ENCODE results near the gene EPB41L4A. TPM values are rescaled to one million over a fixed set of nuclear protein-coding genes. Genes with fewer than 3 reads are reported as not detected.

Gene EPB41L4A
- polyA plus RNA-seq, 1 donor from 2014 or later = 7.4 TPM

GRCh38 chr5:112217843-112218579, 201.1 kb downstream of the EPB41L4A start:
- TF ChIP-seq, protein P1, sequence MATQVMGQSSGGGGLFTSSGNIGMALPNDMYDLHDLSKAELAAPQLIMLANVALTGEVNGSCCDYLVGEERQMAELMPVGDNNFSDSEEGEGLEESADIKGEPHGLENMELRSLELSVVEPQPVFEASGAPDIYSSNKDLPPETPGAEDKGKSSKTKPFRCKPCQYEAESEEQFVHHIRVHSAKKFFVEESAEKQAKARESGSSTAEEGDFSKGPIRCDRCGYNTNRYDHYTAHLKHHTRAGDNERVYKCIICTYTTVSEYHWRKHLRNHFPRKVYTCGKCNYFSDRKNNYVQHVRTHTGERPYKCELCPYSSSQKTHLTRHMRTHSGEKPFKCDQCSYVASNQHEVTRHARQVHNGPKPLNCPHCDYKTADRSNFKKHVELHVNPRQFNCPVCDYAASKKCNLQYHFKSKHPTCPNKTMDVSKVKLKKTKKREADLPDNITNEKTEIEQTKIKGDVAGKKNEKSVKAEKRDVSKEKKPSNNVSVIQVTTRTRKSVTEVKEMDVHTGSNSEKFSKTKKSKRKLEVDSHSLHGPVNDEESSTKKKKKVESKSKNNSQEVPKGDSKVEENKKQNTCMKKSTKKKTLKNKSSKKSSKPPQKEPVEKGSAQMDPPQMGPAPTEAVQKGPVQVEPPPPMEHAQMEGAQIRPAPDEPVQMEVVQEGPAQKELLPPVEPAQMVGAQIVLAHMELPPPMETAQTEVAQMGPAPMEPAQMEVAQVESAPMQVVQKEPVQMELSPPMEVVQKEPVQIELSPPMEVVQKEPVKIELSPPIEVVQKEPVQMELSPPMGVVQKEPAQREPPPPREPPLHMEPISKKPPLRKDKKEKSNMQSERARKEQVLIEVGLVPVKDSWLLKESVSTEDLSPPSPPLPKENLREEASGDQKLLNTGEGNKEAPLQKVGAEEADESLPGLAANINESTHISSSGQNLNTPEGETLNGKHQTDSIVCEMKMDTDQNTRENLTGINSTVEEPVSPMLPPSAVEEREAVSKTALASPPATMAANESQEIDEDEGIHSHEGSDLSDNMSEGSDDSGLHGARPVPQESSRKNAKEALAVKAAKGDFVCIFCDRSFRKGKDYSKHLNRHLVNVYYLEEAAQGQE (IDR thresholded peaks at IDR 0.05; ENCODE audit: borderline replicate concordance) = no peak
- TF ChIP-seq CTCF (IDR thresholded peaks at IDR 0.05; ENCODE audit: poor library complexity, severe bottlenecking) (no peak), EP300 (conservative IDR thresholded peaks at IDR 0.05; ENCODE audit: poor library complexity, severe bottlenecking) (no peak), RAD21 (conservative IDR thresholded peaks at IDR 0.05) (no peak), POLR2AphosphoS5 (IDR thresholded peaks at IDR 0.05) (no peak), MXI1 (conservative IDR thresholded peaks at IDR 0.05; ENCODE audit: poor library complexity, severe bottlenecking) (no peak), TAF1 (IDR thresholded peaks at IDR 0.05; ENCODE audit: low read depth) (no peak), EZH2 (IDR thresholded peaks at IDR 0.05; ENCODE audit: borderline replicate concordance, insufficient read depth, low read length, poor library complexity, severe bottlenecking) (no peak), SMC3 (conservative IDR thresholded peaks at IDR 0.05; ENCODE audit: poor library complexity) (no peak)
- no peak overlapping the region for H3K9ac ChIP-seq (ENCODE audit: low read length)

GRCh38 chr5:112216140-112216539, 202.9 kb downstream of the EPB41L4A start:
- Histone ChIP-seq H3K4me3 (ENCODE audit: low read length) (no peak overlapping the region), H3K9ac (ENCODE audit: low read length) (no peak overlapping the region), H2AFZ (ENCODE audit: low read depth, low read length) (no peak overlapping the region), H3K9me2 (ENCODE audit: insufficient read depth, low read length) (no peaks in the 10 kb centered on the region), H3K79me2 (replicated peaks; ENCODE audit: insufficient read depth, low read length) (no peaks in the 10 kb centered on the region), H3F3A (ENCODE audit: insufficient read depth, low read length, poor library complexity, severe bottlenecking) (no peaks in the 10 kb centered on the region), H4K20me1 (ENCODE audit: insufficient read depth) (no peaks in the 10 kb centered on the region), H3K9me3 (ENCODE audit: low read length) (no peaks in the 10 kb centered on the region), H3K4me2 (ENCODE audit: low read length) (no peak overlapping the region), H3K27ac (ENCODE audit: low read length) (no peak overlapping the region), H3K36me3 (ENCODE audit: insufficient read depth, low read length) (no peaks in the 10 kb centered on the region), H3K27me3 (ENCODE audit: insufficient read depth, low read depth, low read length) (no peaks in the 10 kb centered on the region)
- TF ChIP-seq SMC3 (conservative IDR thresholded peaks at IDR 0.05; ENCODE audit: poor library complexity) = no peak
- no peak for TF ChIP-seq TAF1 (IDR thresholded peaks at IDR 0.05; ENCODE audit: low read depth)
- no peak for TF ChIP-seq MXI1 (conservative IDR thresholded peaks at IDR 0.05; ENCODE audit: poor library complexity, severe bottlenecking)
- no peak for TF ChIP-seq RAD21 (conservative IDR thresholded peaks at IDR 0.05)
- TF ChIP-seq POLR2AphosphoS5 (IDR thresholded peaks at IDR 0.05) = no peak

More at GRCh38 chr5:112217843-112218579, 201.1 kb downstream of the EPB41L4A start:
- H3K4me3 ChIP-seq (ENCODE audit: low read length) = no peak overlapping the region
- no peaks in the 10 kb centered on the region for H4K20me1 ChIP-seq (ENCODE audit: insufficient read depth)
- H3K27me3 ChIP-seq (ENCODE audit: insufficient read depth, low read depth, low read length) = no peaks in the 10 kb centered on the region
- no peaks in the 10 kb centered on the region for H3K9me3 ChIP-seq (ENCODE audit: low read length)
- H3K27ac ChIP-seq (ENCODE audit: low read length) = no peak overlapping the region
- H3K4me2 ChIP-seq (ENCODE audit: low read length) = no peak overlapping the region
- no peak overlapping the region for H2AFZ ChIP-seq (ENCODE audit: low read depth, low read length)
- H3K9me2 ChIP-seq (ENCODE audit: insufficient read depth, low read length) = no peaks in the 10 kb centered on the region
- H3K79me2 ChIP-seq (replicated peaks; ENCODE audit: insufficient read depth, low read length) = no peaks in the 10 kb centered on the region
- H3F3A ChIP-seq (ENCODE audit: insufficient read depth, low read length, poor library complexity, severe bottlenecking) = no peaks in the 10 kb centered on the region
- H3K36me3 ChIP-seq (ENCODE audit: insufficient read depth, low read length) = no peaks in the 10 kb centered on the region

All from neural cell (in vitro differentiated cells).